CD14-positive monocyte (primary cell): ENCODE measurements around the gene ACYP2. TPM values are rescaled to one million over a fixed set of nuclear protein-coding genes. Genes with fewer than 3 reads are reported as not detected.

Experiments used
- DNase-seq, 3 donors: peaks; one replicate each; pipeline ENCODE4 v3.0.0-alpha.2; 2011 to 2022
- H2AFZ ChIP-seq: 2 replicates; pipeline ENCODE4 v1.6.0; 2012; ENCODE audit warnings: mild to moderate bottlenecking, low read depth, low read length, inconsistent platforms; ENCODE audit not compliant: insufficient read depth, poor library complexity, severe bottlenecking
- H3K27ac ChIP-seq, 2 donors: 1 replicate in 1 of 2; 2 replicates in 1 of 2; pipeline ENCODE4 v1.5.1; 2012 to 2013; ENCODE audit warnings: low read length in 2 of 2, control low read depth in 1 of 2, inconsistent platforms in 1 of 2, low read depth in 1 of 2, mild to moderate bottlenecking in 1 of 2
- H3K27me3 ChIP-seq, 2 donors: one replicate each; pipeline versions ENCODE4 v1.6.0 to v1.6.1; 2011 to 2013; ENCODE audit warnings: low read length in 2 of 2; ENCODE audit not compliant: control insufficient read depth in 2 of 2, insufficient read depth in 2 of 2
- H3K36me3 ChIP-seq, 2 donors: replicated peaks in 1 of 2; 1 replicate in 1 of 2; 2 replicates in 1 of 2; pipeline versions ENCODE4 v1.5.1 to v1.6.1; 2012 to 2013; ENCODE audit warnings: low read length in 2 of 2, control low read depth in 1 of 2, inconsistent platforms in 1 of 2, mild to moderate bottlenecking in 1 of 2; ENCODE audit not compliant: insufficient read depth in 2 of 2, control insufficient read depth in 1 of 2
- H3K4me1 ChIP-seq, 2 donors: 1 replicate in 1 of 2; 2 replicates in 1 of 2; pipeline versions ENCODE4 v1.5.1 to v1.6.1; 2012 to 2013; ENCODE audit warnings: low read length in 2 of 2, control low read depth in 1 of 2, inconsistent platforms in 1 of 2, mild to moderate bottlenecking in 1 of 2, moderate library complexity in 1 of 2; ENCODE audit not compliant: insufficient read depth in 2 of 2, control insufficient read depth in 1 of 2
- H3K4me2 ChIP-seq: replicated peaks from 2 replicates; pipeline ENCODE3; 2012; ENCODE audit warnings: low read length, moderate library complexity, mild to moderate bottlenecking; ENCODE audit not compliant: poor library complexity, severe bottlenecking; ENCODE audit errors: extremely low read depth
- H3K4me3 ChIP-seq, 3 experiments: fragments of 200-600 bp in 1 of 3; sonication (generic) in 1 of 3; replicated peaks in 1 of 3; 1 replicate in 2 of 3; 2 replicates in 1 of 3; pipeline ENCODE4 v1.5.1; 2011 to 2013; ENCODE audit warnings: low read length in 3 of 3, mild to moderate bottlenecking in 3 of 3, control low read depth in 2 of 3, low read depth in 2 of 3, inconsistent platforms in 1 of 3, moderate library complexity in 1 of 3
- H3K79me2 ChIP-seq: 2 replicates; pipeline ENCODE4 v1.6.0; 2012; ENCODE audit warnings: mild to moderate bottlenecking, control low read depth, inconsistent platforms, low read length, moderate library complexity; ENCODE audit not compliant: insufficient read depth
- H3K9ac ChIP-seq: 2 replicates; pipeline ENCODE4 v1.6.0; 2017; ENCODE audit warnings: low read length, mild to moderate bottlenecking; ENCODE audit not compliant: insufficient read depth, poor library complexity, severe bottlenecking
- H3K9me3 ChIP-seq, 2 donors: replicated peaks in 1 of 2; 1 replicate in 1 of 2; 2 replicates in 1 of 2; pipeline versions ENCODE4 v1.5.1 to v1.6.1; 2012 to 2013; ENCODE audit warnings: low read length in 2 of 2, control low read depth in 1 of 2; ENCODE audit not compliant: control insufficient read depth in 1 of 2, insufficient read depth in 1 of 2
- H4K20me1 ChIP-seq: 2 replicates; pipeline ENCODE4 v1.6.0; 2012; ENCODE audit warnings: mild to moderate bottlenecking, low read length, control low read depth, moderate library complexity; ENCODE audit not compliant: insufficient read depth
- H3K27ac Mint-ChIP-seq, 7 donors: one replicate each; pipeline ENCODE4 v1.8.0; 2020; ENCODE audit warnings: mild to moderate bottlenecking in 7 of 7, mixed read lengths in 7 of 7, moderate library complexity in 6 of 7, inconsistent platforms in 2 of 7
- H3K27me3 Mint-ChIP-seq, 3 donors: one replicate each; pipeline ENCODE4 v1.8.0; 2021 to 2022; ENCODE audit warnings: low read depth in 3 of 3, mild to moderate bottlenecking in 3 of 3, mixed read lengths in 3 of 3, moderate library complexity in 3 of 3, inconsistent platforms in 1 of 3
- H3K36me3 Mint-ChIP-seq, 2 donors: one replicate each; pipeline ENCODE4 v1.8.0; 2020; ENCODE audit warnings: mixed read lengths in 2 of 2, inconsistent platforms in 1 of 2, mild to moderate bottlenecking in 1 of 2
- H3K4me1 Mint-ChIP-seq: one replicate; pipeline ENCODE4 v1.8.0; 2020; ENCODE audit warnings: mild to moderate bottlenecking, mixed read lengths
- H3K4me3 Mint-ChIP-seq, 2 donors: one replicate each; pipeline ENCODE4 v1.8.0; 2020; ENCODE audit warnings: mild to moderate bottlenecking in 2 of 2, mixed read lengths in 2 of 2, moderate library complexity in 1 of 2
- H3K9me3 Mint-ChIP-seq, 7 donors: one replicate each; pipeline ENCODE4 v1.8.0; 2020 to 2022; ENCODE audit warnings: mixed read lengths in 7 of 7, mild to moderate bottlenecking in 6 of 7, moderate library complexity in 6 of 7, inconsistent platforms in 2 of 7
- WGBS: methylation state at CpG from one replicate; pipeline ENCODE4 v1.1.5; 2013; ENCODE audit warnings: missing lambda C conversion rate; ENCODE audit not compliant: insufficient coverage; 5-methylcytosine and 5-hydroxymethylcytosine counted together
- intact Hi-C, 2 donors: fragments of 100-400 bp; cut with micrococcal nuclease; formaldehyde crosslinking; loops; one replicate each; pipeline versions ENCODE4 v1.15.0 to v1.15.1; 2023
- polyA plus RNA-seq, 3 donors: library from polyadenylated mRNA; depleted of rRNA in 1 of 3; unstranded in 2 of 3; stranded (reverse) in 1 of 3; fragments of 300-500 nt in 2 of 3; fragments of >200 nt in 1 of 3; fragmentation: Illumina TruSeq in 2 of 3; gene quantifications; 1 replicate in 2 of 3; 2 replicates in 1 of 3; pipeline ENCODE4 v1.2.3, GENCODE V29; 2012 to 2021
- TF ChIP-seq, protein P1 (sequence below): fragments of 200-600 bp; IDR thresholded peaks from one replicate; pipeline ENCODE4 v1.8.0; 2022; ENCODE audit warnings: antibody characterized with exemption, mild to moderate bottlenecking

Gene ACYP2
- polyA plus RNA-seq, 3 donors, result 6.2 to 10.8 (median 10.3) TPM

DNA sequence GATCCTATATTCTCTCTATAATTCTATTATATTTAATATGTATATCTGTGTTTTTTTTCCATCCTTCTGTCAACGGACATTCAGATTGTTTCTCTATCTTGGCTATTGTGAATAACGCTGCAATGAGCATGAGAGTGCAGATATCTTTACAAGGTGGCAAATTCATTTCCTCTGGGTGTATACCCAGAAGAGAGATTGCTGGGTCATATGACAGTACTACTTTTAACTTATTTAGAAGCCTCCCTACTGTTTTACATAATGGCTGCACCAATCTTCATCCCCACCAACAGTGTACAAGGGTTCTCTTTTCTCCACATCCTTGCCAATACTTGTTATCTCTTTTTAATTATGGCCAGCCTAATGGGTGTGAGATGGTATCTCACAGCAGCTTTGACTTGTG is 74.1 kb downstream of the ACYP2 start:
- H3K9ac ChIP-seq, result no peak overlapping the region
- Mint-ChIP-seq H3K9me3 (peaks cover 0 to 2% (median 0%) of the 10 kb centered on the region in 7 donors), H3K27ac (no peak overlapping the region), H3K4me3 (no peak overlapping the region), H3K36me3 (peaks cover 2 to 3% of the 10 kb centered on the region in 2 donors), H3K4me1 (no peaks in the 10 kb centered on the region), H3K27me3 (peaks cover 0 to 1% (median 0%) of the 10 kb centered on the region in 3 donors)
- no peak overlapping the region for H2AFZ ChIP-seq
- no peaks in the 10 kb centered on the region for H3K27me3 ChIP-seq
- H3K27ac ChIP-seq, result no peak overlapping the region
- no peak overlapping the region for H3K4me3 ChIP-seq
- intact Hi-C loops, result no loop called here
- no peaks in the 10 kb centered on the region for H3K4me1 ChIP-seq
- H3K4me2 ChIP-seq, result no peak overlapping the region
- no peaks in the 10 kb centered on the region for H3K36me3 ChIP-seq
- DNase-seq, result no peak
- H3K79me2 ChIP-seq, result no peaks in the 10 kb centered on the region
- no CpG with 5 or more reads among the region's 2 CpGs for whole genome bisulfite sequencing
- H4K20me1 ChIP-seq, result no peaks in the 10 kb centered on the region
- TF ChIP-seq, protein P1, sequence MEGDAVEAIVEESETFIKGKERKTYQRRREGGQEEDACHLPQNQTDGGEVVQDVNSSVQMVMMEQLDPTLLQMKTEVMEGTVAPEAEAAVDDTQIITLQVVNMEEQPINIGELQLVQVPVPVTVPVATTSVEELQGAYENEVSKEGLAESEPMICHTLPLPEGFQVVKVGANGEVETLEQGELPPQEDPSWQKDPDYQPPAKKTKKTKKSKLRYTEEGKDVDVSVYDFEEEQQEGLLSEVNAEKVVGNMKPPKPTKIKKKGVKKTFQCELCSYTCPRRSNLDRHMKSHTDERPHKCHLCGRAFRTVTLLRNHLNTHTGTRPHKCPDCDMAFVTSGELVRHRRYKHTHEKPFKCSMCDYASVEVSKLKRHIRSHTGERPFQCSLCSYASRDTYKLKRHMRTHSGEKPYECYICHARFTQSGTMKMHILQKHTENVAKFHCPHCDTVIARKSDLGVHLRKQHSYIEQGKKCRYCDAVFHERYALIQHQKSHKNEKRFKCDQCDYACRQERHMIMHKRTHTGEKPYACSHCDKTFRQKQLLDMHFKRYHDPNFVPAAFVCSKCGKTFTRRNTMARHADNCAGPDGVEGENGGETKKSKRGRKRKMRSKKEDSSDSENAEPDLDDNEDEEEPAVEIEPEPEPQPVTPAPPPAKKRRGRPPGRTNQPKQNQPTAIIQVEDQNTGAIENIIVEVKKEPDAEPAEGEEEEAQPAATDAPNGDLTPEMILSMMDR, result no peak
- H3K9me3 ChIP-seq, result no peaks in the 10 kb centered on the region

DNA sequence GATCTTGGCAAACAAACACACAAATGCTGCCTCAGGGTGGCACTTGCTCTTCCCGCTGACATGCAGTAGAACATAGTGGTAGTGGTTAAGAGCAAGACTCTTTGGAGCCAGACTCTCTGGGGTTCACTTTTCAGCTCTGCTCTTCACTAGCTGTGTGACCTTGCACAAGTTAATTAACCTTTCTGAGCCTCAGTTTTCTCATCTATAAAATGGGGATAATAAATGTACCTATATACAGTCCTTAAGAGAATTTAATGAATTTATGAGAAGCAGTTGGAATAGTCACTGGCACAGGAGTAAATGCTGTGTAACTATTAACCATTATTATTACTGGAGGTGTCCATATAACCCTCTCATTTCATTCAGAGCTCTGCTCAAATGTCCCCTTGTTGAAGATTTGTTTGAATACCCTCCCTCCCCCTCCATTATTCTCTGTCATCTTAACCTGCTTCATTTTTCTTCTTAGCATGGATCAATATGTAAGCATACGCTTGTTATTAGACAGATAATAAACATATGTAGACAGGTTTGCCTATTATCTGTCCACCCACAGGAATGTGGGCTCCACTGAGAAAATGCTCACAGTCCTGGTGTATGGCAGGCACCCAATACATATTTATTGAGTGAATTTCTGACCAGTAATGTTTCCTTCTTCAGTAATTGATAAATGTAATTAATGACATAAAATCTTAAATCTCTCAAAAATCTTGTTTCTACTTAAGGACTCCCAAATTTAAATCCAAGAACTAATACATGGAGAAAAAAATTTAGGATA is 76.1 kb downstream of the ACYP2 start:
- WGBS, result no CpG with 5 or more reads among the region's 2 CpGs

More for the DNA sequence above, 76.1 kb downstream of the ACYP2 start:
- H3K4me3 ChIP-seq, result no peak overlapping the region
- no peaks in the 10 kb centered on the region for H3K27me3 ChIP-seq
- H3K9ac ChIP-seq, result no peak overlapping the region
- no peaks in the 10 kb centered on the region for H3K36me3 ChIP-seq
- intact Hi-C loops, result no loop called here
- no peaks in the 10 kb centered on the region for H3K9me3 ChIP-seq
- no peaks in the 10 kb centered on the region for H3K4me1 ChIP-seq
- Mint-ChIP-seq H3K36me3 (peaks cover 2 to 3% of the 10 kb centered on the region in 2 donors), H3K27me3 (peaks cover 0 to 1% (median 0%) of the 10 kb centered on the region in 3 donors), H3K27ac (no peak overlapping the region), H3K4me1 (no peaks in the 10 kb centered on the region), H3K9me3 (no peaks in the 10 kb centered on the region), H3K4me3 (no peak overlapping the region)
- no peak overlapping the region for H3K27ac ChIP-seq
- no peak overlapping the region for H2AFZ ChIP-seq
- TF ChIP-seq, protein P1, result no peak
- H3K4me2 ChIP-seq, result no peak overlapping the region
- H4K20me1 ChIP-seq, result no peaks in the 10 kb centered on the region
- no peaks in the 10 kb centered on the region for H3K79me2 ChIP-seq
- no peak for DNase-seq
